Measurements from ENCODE around the gene SLC9A3. TPM values are rescaled to one million over a fixed set of nuclear protein-coding genes. Genes with fewer than 3 reads are reported as not detected.

The SLC9A3 gene
- total RNA-seq, 1 donor from 2014 or later = 6.4 TPM

- Mint-ChIP-seq H3K36me3 (peaks cover 56% of the 10 kb centered on the region), H3K27ac (no peak overlapping the region), H3K9me3 (peaks cover 15% of the 10 kb centered on the region), H3K4me3 (no peak overlapping the region), H3K27me3 (no peaks in the 10 kb centered on the region), H3K4me1 (ENCODE audit: unreplicated experiment) (no peaks in the 10 kb centered on the region)
- no peak for DNase-seq (ENCODE audit: extremely low spot score, unreplicated experiment)
- TF ChIP-seq CTCF (conservative IDR thresholded peaks at IDR 0.05) = no peak
Observed at GRCh38 chr5:451587-452458, 72.4 kb downstream of the SLC9A3 start.

- H3K27me3 Mint-ChIP-seq = no peaks in the 10 kb centered on the region
- H3K9me3 Mint-ChIP-seq = peaks cover 15% of the 10 kb centered on the region
- H3K4me1 Mint-ChIP-seq (ENCODE audit: unreplicated experiment) = peaks cover 14% of the 10 kb centered on the region
- H3K27ac Mint-ChIP-seq = no peak overlapping the region
- peak; percentile 18 for DNase-seq (ENCODE audit: extremely low spot score, unreplicated experiment)
- no peak for TF ChIP-seq CTCF (conservative IDR thresholded peaks at IDR 0.05)
- no peak overlapping the region for H3K4me3 Mint-ChIP-seq
- H3K36me3 Mint-ChIP-seq = peaks cover 58% of the 10 kb centered on the region
Observed at GRCh38 chr5:449151-449550, 75.1 kb downstream of the SLC9A3 start.

- no peak overlapping the region for H3K4me3 Mint-ChIP-seq
- H3K27ac Mint-ChIP-seq = no peak overlapping the region
- H3K4me1 Mint-ChIP-seq (ENCODE audit: unreplicated experiment) = peaks cover 15% of the 10 kb centered on the region
- H3K9me3 Mint-ChIP-seq = peaks cover 15% of the 10 kb centered on the region
- no peaks in the 10 kb centered on the region for H3K27me3 Mint-ChIP-seq
- no peak for DNase-seq (ENCODE audit: extremely low spot score, unreplicated experiment)
- peaks cover 53% of the 10 kb centered on the region for H3K36me3 Mint-ChIP-seq
- no peak for TF ChIP-seq CTCF (conservative IDR thresholded peaks at IDR 0.05)
Observed at GRCh38 chr5:448766-449090, 75.5 kb downstream of the SLC9A3 start.

GRCh38 chr5:448061-448765 is 76.0 kb downstream of the SLC9A3 start:
- no peak for DNase-seq (ENCODE audit: extremely low spot score, unreplicated experiment)
- H3K4me3 Mint-ChIP-seq = no peak overlapping the region
- no peak overlapping the region for H3K27ac Mint-ChIP-seq
- H3K27me3 Mint-ChIP-seq = no peaks in the 10 kb centered on the region
- H3K36me3 Mint-ChIP-seq = peaks cover 48% of the 10 kb centered on the region
- H3K4me1 Mint-ChIP-seq (ENCODE audit: unreplicated experiment) = peaks cover 15% of the 10 kb centered on the region
- no peak for TF ChIP-seq CTCF (conservative IDR thresholded peaks at IDR 0.05)
- peaks cover 15% of the 10 kb centered on the region for H3K9me3 Mint-ChIP-seq

- no peak for TF ChIP-seq CTCF (conservative IDR thresholded peaks at IDR 0.05)
- Mint-ChIP-seq H3K27ac (no peak overlapping the region), H3K4me1 (ENCODE audit: unreplicated experiment) (peaks cover 15% of the 10 kb centered on the region), H3K27me3 (no peaks in the 10 kb centered on the region), H3K9me3 (peaks cover 12% of the 10 kb centered on the region), H3K36me3 (peaks cover 41% of the 10 kb centered on the region), H3K4me3 (no peak overlapping the region)
- DNase-seq (ENCODE audit: extremely low spot score, unreplicated experiment) = no peak
Observed at GRCh38 chr5:447501-447900, 76.7 kb downstream of the SLC9A3 start.

Data from type B pancreatic cell (in vitro differentiated cells).